Measurements from ENCODE around the gene MDH2.

DNA sequence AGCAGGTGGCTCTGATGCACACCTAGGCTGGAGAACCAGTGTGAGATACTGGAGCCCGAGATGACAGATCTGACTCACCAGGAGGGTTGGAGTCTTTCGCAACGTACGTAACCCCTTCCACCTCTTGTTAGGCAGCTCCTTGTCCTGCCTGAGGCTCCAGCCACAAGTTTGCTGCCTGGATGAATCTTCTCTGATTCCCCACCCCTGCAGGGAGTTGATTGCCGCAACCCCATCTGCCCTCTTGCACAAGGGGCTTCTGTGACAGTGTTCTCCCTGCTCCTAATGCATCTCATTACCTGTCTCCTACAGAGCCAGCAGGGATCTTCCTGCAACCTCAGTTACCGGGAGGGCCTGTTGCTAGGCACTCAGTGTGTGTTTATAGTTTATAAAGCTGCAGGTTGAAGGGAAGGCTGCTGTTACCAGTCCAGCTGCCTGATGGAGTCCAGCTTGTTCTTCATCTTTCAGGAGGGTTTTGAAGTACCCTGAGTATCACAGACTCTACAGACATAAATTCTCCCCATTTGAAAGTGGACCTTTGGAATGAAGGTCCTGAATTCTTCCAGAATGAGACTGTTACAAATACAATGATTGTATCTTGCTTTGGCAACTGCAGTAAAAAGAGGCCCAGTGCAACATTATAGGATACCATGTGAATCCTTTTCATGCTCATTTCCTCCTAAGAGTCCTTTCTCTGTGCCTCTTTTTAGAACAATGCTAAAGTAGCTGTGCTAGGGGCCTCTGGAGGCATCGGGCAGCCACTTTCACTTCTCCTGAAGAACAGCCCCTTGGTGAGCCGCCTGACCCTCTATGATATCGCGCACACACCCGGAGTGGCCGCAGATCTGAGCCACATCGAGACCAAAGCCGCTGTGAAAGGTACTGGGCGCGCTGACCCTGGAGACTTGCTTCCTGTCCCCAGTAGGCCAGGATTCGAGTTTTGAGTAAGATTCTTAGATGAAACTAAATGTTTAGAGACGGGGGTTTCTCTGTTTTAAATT, 6.5 kb downstream of the MDH2 start:
- no peak for TF ChIP-seq EZH2phosphoT487 (IDR thresholded peaks at IDR 0.05; ENCODE audit: unreplicated experiment)
- TF ChIP-seq, protein P1, sequence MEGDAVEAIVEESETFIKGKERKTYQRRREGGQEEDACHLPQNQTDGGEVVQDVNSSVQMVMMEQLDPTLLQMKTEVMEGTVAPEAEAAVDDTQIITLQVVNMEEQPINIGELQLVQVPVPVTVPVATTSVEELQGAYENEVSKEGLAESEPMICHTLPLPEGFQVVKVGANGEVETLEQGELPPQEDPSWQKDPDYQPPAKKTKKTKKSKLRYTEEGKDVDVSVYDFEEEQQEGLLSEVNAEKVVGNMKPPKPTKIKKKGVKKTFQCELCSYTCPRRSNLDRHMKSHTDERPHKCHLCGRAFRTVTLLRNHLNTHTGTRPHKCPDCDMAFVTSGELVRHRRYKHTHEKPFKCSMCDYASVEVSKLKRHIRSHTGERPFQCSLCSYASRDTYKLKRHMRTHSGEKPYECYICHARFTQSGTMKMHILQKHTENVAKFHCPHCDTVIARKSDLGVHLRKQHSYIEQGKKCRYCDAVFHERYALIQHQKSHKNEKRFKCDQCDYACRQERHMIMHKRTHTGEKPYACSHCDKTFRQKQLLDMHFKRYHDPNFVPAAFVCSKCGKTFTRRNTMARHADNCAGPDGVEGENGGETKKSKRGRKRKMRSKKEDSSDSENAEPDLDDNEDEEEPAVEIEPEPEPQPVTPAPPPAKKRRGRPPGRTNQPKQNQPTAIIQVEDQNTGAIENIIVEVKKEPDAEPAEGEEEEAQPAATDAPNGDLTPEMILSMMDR (conservative IDR thresholded peaks at IDR 0.05; ENCODE audit: low read depth in 2 of 2) = no peak
- TF ChIP-seq, protein P2, sequence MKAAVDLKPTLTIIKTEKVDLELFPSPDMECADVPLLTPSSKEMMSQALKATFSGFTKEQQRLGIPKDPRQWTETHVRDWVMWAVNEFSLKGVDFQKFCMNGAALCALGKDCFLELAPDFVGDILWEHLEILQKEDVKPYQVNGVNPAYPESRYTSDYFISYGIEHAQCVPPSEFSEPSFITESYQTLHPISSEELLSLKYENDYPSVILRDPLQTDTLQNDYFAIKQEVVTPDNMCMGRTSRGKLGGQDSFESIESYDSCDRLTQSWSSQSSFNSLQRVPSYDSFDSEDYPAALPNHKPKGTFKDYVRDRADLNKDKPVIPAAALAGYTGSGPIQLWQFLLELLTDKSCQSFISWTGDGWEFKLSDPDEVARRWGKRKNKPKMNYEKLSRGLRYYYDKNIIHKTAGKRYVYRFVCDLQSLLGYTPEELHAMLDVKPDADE (IDR thresholded peaks at IDR 0.05) = no peak
- TF ChIP-seq, protein P3, sequence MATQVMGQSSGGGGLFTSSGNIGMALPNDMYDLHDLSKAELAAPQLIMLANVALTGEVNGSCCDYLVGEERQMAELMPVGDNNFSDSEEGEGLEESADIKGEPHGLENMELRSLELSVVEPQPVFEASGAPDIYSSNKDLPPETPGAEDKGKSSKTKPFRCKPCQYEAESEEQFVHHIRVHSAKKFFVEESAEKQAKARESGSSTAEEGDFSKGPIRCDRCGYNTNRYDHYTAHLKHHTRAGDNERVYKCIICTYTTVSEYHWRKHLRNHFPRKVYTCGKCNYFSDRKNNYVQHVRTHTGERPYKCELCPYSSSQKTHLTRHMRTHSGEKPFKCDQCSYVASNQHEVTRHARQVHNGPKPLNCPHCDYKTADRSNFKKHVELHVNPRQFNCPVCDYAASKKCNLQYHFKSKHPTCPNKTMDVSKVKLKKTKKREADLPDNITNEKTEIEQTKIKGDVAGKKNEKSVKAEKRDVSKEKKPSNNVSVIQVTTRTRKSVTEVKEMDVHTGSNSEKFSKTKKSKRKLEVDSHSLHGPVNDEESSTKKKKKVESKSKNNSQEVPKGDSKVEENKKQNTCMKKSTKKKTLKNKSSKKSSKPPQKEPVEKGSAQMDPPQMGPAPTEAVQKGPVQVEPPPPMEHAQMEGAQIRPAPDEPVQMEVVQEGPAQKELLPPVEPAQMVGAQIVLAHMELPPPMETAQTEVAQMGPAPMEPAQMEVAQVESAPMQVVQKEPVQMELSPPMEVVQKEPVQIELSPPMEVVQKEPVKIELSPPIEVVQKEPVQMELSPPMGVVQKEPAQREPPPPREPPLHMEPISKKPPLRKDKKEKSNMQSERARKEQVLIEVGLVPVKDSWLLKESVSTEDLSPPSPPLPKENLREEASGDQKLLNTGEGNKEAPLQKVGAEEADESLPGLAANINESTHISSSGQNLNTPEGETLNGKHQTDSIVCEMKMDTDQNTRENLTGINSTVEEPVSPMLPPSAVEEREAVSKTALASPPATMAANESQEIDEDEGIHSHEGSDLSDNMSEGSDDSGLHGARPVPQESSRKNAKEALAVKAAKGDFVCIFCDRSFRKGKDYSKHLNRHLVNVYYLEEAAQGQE (IDR thresholded peaks at IDR 0.05; ENCODE audit: unreplicated experiment) = no peak
- TF ChIP-seq POLR2AphosphoS5 (IDR thresholded peaks at IDR 0.05; ENCODE audit: low read depth) = no peak
- no peak for TF ChIP-seq STAT1 (IDR thresholded peaks at IDR 0.05; ENCODE audit: unreplicated experiment)
- no peak for TF ChIP-seq CREB1 (CRISPR knock-in tag; IDR thresholded peaks at IDR 0.05; ENCODE audit: low read depth)
- TF ChIP-seq EZH2 (IDR thresholded peaks at IDR 0.05; ENCODE audit: low read depth, unreplicated experiment) = no peak
- TF ChIP-seq NANOG (IDR thresholded peaks at IDR 0.05; ENCODE audit: borderline replicate concordance) = no peak
- TF ChIP-seq ZNF114 (CRISPR knock-in tag; IDR thresholded peaks at IDR 0.05) = no peak
- no peak for TF ChIP-seq JUNB (IDR thresholded peaks at IDR 0.05; ENCODE audit: unreplicated experiment)
